Stimulated activated CD8-positive, alpha-beta memory T cell treated with anti-CD3 and anti-CD28 coated beads, Interleukin-12 subunit alpha, Interleukin-12 subunit beta, amount 100 ng/mL, for 1 hour (primary cell): ENCODE measurements around the gene PHACTR3.
"Not testable (repeated sequence)": the region's sequence is repeated elsewhere in the genome, so short reads cannot be mapped to it uniquely, and the experiment has no call there.

Experiments
- DNase-seq: peaks from one replicate; pipeline ENCODE4 v3.0.0-alpha.2; 2020; ENCODE audit warnings: low read depth

The PHACTR3 gene

GRCh38 chr20:59830665-59831023 is 226.3 kb downstream of the PHACTR3 start:
- DNase-seq, result no peak

GRCh38 chr20:59831024-59831915 is 226.9 kb downstream of the PHACTR3 start:
- DNase-seq, result no peak

- DNase-seq, result no peak
These were observed 227.6 kb downstream of the PHACTR3 start for GRCh38 chr20:59831916-59832270.

- no peak for DNase-seq
These were observed 228.3 kb downstream of the PHACTR3 start for GRCh38 chr20:59832406-59833363.

GRCh38 chr20:59835057-59835447 is 230.7 kb downstream of the PHACTR3 start:
- DNase-seq, result no peak

- no peak for DNase-seq
These were observed 231.4 kb downstream of the PHACTR3 start for GRCh38 chr20:59835448-59836395.

GRCh38 chr20:59836767-59837166 is 232.4 kb downstream of the PHACTR3 start:
- DNase-seq, result no peak

- DNase-seq, result no peak
These were observed 233.5 kb downstream of the PHACTR3 start for GRCh38 chr20:59837623-59838394.

- DNase-seq, result no peak
These were observed 235.1 kb downstream of the PHACTR3 start for GRCh38 chr20:59839400-59839799.

GRCh38 chr20:59845472-59845871 is 241.1 kb downstream of the PHACTR3 start:
- no peak for DNase-seq

GRCh38 chr20:59848182-59848581 is 243.8 kb downstream of the PHACTR3 start:
- no peak for DNase-seq

- no peak for DNase-seq
These were observed 245.8 kb downstream of the PHACTR3 start for GRCh38 chr20:59850018-59850641.

GRCh38 chr20:59856526-59856925 is 252.2 kb downstream of the PHACTR3 start:
- DNase-seq, result not testable (repeated sequence)

- not testable (repeated sequence) for DNase-seq
These were observed 252.6 kb downstream of the PHACTR3 start for GRCh38 chr20:59856941-59857340.

GRCh38 chr20:59857966-59858365 is 253.6 kb downstream of the PHACTR3 start:
- no peak for DNase-seq

GRCh38 chr20:59858425-59858824 is 254.1 kb downstream of the PHACTR3 start:
- DNase-seq, result no peak

- no peak for DNase-seq
These were observed 257.1 kb downstream of the PHACTR3 start for GRCh38 chr20:59861401-59861800.

GRCh38 chr20:59863058-59863457 is 258.7 kb downstream of the PHACTR3 start:
- DNase-seq, result no peak

- no peak for DNase-seq
These were observed 260.4 kb downstream of the PHACTR3 start for GRCh38 chr20:59864726-59865125.

GRCh38 chr20:59866338-59866737 is 262.0 kb downstream of the PHACTR3 start:
- DNase-seq, result no peak

- DNase-seq, result no peak
These were observed 266.8 kb downstream of the PHACTR3 start for GRCh38 chr20:59871096-59871495.
